HG03064 (cell line): Measurements from ENCODE around the gene C21orf58.
A peak's percentile ranks its signal among the peaks of the same experiment; 100 is the strongest.
"Not testable (repeated sequence)": the region's sequence is repeated elsewhere in the genome, so short reads cannot be mapped to it uniquely, and the experiment has no call there.

Experiments
- ATAC-seq: cut with Tn5 transposase; IDR thresholded peaks from one replicate; pipeline ENCODE4 v1.9.1; 2021; ENCODE audit warnings: low read depth; ENCODE audit not compliant: unreplicated experiment

C21orf58 gene

GRCh38 chr21:46325073-46325912 is 1.6 kb upstream of the C21orf58 start:
- peak; percentile 10 for ATAC-seq

GRCh38 chr21:46324390-46325072 is 861 bp upstream of the C21orf58 start:
- ATAC-seq, result peak; percentile 52

- ATAC-seq, result no peak
Observed at GRCh38 chr21:46323227-46323709, 402 bp downstream of the C21orf58 start.

GRCh38 chr21:46322351-46323226 is 1.1 kb downstream of the C21orf58 start:
- no peak for ATAC-seq

- ATAC-seq, result no peak
Observed at GRCh38 chr21:46320331-46320801, 3.3 kb downstream of the C21orf58 start.

- ATAC-seq, result no peak
Observed at GRCh38 chr21:46319186-46319585, 4.5 kb downstream of the C21orf58 start.

- no peak for ATAC-seq
Observed at GRCh38 chr21:46318464-46318845, 5.2 kb downstream of the C21orf58 start.

- ATAC-seq, result no peak
Observed at GRCh38 chr21:46317710-46318463, 5.8 kb downstream of the C21orf58 start.

GRCh38 chr21:46316708-46317324 is 6.9 kb downstream of the C21orf58 start:
- no peak for ATAC-seq

- ATAC-seq, result no peak
Observed at GRCh38 chr21:46314441-46315020, 9.1 kb downstream of the C21orf58 start.

- no peak for ATAC-seq
Observed at GRCh38 chr21:46312949-46313348, 10.7 kb downstream of the C21orf58 start.

GRCh38 chr21:46311568-46311967 is 12.1 kb downstream of the C21orf58 start:
- ATAC-seq, result no peak

GRCh38 chr21:46310260-46310659 is 13.4 kb downstream of the C21orf58 start:
- not testable (repeated sequence) for ATAC-seq

- no peak for ATAC-seq
Observed at GRCh38 chr21:46308431-46308830, 15.2 kb downstream of the C21orf58 start.

GRCh38 chr21:46307625-46308024 is 16.0 kb downstream of the C21orf58 start:
- no peak for ATAC-seq

GRCh38 chr21:46304955-46305354 is 18.7 kb downstream of the C21orf58 start:
- ATAC-seq, result no peak

GRCh38 chr21:46304437-46304836 is 19.2 kb downstream of the C21orf58 start:
- ATAC-seq, result no peak

- ATAC-seq, result no peak
Observed at GRCh38 chr21:46301759-46302158, 21.9 kb downstream of the C21orf58 start.

GRCh38 chr21:46299167-46299566 is 24.5 kb downstream of the C21orf58 start:
- no peak for ATAC-seq
